HG02885 (cell line): ENCODE results near the gene RNF215.

Experiments used
- ATAC-seq: cut with Tn5 transposase; IDR thresholded peaks from one replicate; pipeline ENCODE4 v1.9.1; 2021; ENCODE audit warnings: mild to moderate bottlenecking; ENCODE audit not compliant: unreplicated experiment, poor library complexity

RNF215 gene

DNA sequence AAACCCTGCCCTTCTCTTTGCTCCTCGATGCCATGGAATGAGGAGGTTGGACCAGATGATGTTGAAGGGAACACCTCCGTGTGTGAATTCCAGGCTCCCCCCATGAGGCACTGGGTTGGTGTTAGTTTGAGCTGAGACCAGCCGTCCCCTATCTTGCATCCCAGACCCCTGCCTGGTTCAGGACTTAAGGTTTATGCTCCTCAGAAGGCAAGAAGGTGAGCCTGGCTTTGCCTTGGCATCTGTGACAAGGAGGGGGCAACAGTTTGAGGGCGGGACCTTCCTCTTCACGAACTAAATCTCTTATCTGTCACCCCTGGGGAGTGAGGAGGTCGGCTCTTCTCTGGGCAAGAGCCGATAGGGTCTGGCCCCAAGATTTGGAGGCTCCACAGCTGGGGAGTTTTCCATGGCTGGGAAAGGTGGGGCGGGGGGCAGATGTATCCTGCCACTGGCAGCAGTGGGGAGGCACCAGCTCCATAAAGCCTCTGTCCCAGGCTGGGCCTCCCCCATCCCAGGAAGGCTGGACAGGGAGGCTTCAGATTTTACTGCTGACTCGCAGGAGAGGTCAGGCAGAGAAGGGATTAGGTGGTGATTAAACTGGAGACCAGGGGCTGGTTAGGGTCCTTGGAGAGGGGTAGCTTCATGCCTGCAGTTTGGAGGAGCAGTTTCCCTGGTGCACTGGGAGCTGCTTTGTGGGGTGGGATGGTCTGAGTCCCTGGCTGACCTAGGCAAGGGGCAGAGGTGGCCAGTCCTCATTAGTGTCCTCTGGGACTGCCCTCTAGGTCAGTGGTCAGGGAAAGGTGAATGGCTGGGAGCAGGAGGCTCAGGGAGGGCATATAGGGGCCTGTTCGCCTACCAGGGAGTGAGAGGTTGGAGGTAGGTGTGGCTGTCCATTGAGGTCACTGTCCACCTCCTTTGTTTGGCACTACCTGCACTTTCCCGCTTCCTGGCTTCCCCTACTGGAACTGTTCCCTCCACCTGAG, 10.7 kb upstream of the RNF215 start:
- no peak for ATAC-seq

DNA sequence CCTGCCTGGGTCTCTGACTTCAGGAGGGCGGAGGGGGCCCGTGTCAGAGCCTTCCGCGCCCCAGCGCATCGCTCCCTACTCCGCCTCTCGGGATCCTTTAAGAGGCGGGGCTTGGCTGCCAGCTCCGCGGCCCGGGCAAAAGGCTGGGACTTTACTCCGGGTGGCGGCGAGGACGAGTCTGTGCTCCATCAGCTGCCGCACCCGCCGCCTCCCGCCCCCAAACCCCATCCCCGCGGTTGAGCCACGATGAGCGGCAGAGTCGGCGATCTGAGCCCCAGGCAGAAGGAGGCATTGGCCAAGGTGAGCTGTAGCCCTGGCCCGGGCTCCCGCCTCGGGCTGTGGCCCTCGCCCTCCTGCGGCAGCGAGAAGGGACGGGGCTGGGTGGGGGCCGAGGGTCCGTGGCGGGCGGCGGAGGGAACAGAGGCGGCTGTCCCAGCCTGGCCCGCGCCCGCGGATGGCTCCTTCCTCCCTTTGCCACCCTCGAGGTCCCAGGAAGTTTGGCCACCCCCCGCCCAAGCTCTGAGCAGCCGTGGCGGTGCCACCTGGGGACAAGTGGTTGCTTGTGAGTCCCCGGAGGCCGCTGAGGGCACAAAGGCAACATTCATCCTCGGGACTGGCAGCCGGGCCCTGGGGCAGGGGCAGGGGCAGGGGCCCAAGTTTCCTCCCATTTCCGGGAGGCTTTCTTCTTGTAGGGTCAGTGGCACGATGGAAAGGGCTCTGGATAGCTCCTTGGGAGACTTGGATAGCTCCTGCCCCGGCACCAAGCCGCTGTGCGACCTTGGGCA, 9.9 kb upstream of the RNF215 start, which contains the start of gene SEC14L2:
TSS of gene SEC14L2 (plus strand) at position 148 of the 785 bp plus-strand sequence. CDS start at position 247, 99 bp downstream.
- no peak for ATAC-seq

DNA sequence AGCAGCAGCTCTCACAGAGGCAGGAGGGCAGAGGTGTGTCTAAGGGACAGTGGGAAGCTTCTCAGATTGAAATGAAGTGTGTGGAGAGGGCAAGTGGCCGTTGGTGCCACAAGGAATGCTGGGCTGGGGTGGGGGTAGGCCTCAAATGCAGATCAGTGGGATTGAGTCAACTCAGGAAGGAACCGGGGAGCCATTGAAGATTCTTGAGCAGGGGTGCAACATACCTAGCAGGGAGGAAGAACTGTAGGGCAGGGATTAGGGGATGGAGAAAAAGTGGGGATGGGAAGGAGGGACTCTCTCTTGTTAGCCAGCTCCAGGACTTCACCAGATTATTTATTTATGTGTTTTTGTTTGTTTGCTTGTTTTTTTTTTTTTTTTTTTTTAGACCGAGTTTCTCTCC, 6.7 kb upstream of the RNF215 start:
- ATAC-seq: no peak

DNA sequence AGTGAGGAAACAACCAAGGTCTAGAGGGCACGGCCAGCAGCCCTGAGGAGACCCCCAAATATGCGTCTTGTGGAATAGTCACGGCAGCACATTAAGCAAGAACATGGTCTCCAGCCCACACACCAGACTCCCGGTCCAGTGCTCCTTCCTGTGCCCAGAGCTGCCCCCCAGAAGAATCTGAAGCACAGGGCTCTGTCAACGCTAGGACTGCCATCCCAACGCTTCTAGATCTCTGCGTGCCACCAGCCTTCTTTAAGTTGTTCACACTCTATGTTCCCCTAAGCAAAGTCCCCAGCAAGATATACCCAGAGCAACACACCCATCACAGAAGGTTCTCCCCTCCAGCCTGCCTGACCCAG, 6.1 kb upstream of the RNF215 start:
- no peak for ATAC-seq

DNA sequence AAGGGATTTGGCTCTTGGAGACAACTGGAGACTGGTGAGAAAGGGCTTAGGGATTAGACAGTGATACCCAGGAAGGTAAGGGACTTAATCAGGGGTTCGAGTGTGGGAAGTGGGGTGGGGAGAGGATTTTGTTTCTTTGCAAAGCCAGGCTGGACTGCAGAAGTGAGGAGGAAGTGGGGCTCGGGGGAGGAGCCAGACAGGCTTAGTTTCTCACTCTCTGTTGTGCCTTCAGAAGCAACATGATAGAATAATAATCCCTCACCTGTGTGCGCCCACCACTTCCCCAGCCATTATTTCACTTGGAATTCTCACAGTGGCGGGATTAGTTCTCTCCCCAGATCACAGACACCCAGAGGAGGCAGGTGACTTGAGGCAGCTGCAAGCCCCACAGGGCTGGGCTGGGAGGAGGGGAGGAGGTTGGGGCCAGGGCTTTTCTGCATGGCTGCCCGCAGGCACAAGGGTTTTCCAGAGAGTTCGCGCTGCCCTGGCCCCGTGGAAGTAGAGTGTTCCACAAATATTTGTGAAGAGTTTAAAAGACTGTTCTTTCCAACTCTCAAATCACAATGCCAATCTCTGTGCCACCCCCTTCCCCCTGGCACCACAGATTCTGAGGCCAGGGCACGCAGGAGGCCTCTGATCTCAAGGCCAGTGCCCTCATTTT, 5.6 kb upstream of the RNF215 start:
- ATAC-seq: no peak

DNA sequence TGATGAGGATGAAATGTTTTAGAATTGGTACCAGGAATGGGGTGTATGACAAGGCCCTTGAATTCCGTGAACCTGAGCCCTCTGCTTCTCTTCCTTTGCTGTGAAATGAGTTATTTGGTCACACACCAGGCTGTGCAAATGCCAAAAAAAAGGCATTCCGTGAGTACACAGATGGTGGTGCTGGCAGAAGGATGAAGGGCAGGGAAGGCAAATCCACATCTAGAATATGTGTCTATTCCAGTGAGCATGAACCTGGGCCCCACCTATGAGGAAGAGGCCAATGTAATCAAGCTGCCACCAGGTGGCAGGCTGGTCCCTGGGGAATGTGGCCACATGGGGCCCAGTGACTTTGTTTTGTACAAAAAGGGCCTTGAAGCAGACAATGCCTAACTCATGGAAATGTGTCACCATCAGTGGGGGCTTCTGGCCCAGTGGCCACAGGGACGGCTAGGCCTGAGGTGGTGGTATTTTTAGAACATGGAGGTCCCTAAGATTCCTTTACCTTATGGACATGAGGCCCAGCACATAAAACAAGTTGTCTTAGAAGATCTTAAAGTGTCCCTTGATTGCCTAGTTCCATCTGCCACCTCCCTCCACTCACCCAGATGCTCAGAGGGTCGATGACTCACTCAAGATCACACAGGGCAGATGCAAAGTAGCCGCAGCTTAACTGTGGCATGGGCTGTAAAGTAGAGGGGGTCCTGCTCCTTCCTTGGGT, 3.9 kb upstream of the RNF215 start:
- ATAC-seq: no peak

DNA sequence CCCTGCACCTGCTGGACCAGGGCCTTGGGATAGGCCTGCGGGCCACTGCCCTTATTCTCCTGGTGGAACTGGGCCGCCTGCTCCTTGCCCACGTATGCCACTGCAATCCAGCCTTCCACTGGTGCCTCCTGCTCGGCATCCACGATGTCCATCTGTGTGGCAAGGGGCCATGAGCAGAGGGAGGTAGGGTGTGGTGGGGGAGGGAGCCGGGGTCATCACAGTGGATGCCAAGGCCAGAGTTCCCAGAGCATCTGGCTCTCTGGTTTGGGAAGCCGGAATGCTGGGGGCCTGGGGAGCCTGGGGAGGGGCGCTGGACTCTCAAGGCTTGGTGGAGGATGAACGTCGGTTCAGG, 627 bp downstream of the RNF215 start:
- no peak for ATAC-seq

DNA sequence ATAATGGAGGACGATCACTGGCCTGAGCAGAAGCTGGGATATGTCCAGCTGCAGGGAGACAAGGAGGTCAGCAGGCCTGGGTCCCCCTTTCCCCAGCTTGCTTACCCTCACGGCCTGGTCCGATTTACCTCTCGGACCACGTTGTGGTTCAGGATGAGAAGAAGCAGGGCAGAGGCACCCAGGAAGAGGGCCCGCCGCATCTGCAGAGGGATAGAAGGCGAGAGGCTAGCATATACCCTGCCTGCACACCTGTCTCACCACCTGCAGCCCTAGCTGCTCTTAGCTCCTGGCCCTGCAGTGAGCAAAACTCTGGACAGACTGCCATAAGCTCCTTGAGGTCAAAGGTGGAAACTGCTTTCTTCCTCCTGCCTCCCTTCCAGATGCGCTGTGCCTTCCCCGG, 1.3 kb downstream of the RNF215 start:
- ATAC-seq: no peak

DNA sequence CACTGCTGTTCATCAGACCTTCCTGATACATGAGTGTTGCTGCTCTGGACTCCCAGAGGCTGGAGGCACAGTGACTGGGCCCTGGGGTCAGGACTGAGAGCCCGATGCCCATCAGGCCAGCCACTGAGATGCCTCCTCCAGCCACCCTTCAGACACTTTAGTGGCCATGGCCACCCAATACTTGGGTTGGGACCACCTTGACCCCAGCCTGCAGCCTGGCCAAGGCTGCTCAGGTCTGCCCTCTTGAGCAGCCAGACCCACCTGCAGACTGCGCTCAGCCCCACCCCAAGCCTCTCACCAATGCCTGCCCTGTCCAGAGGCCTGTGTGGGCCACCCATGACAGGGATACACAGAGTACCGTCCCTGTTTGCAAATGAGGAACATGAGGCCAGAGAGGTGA, 4.2 kb downstream of the RNF215 start:
- no peak for ATAC-seq

DNA sequence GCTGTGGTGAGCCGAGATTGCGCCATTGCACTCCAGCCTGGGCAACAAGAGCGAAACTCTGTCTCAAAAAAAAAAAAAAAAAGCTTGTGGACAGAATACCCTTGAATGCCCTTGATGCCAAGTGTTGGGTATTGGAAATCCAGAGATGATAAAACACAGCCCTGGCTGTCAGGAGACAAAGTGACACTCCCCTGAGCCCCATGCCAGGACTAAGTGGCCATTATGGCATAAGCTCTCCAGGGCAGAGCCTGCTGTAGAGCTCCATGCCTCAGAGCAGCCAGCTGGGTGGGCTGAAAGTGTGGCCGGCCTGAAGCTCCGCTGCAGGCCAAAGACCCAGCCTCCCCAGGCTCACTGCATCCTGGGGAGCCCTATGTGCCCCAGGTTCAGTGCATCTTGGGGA, 4.9 kb downstream of the RNF215 start:
- ATAC-seq: no peak

DNA sequence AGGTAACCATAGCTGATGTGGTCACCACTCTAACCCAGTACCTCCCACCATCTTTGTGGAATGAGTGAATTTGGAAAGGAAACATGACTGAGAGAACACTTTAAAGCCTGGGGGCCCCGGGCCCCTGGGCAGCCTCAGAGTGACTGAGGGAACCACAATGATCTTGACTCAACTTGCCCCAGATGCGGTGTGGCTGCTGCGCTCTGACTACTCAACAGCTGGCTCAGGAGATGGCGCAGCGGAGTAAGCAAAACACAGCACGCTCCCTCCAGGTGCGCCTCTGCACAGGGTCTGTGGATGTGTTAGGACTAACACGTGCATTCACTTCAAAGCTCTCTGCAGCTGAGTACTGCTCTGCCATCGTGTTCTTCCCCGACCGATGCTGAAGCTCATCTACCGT, 5.9 kb downstream of the RNF215 start:
- no peak for ATAC-seq

DNA sequence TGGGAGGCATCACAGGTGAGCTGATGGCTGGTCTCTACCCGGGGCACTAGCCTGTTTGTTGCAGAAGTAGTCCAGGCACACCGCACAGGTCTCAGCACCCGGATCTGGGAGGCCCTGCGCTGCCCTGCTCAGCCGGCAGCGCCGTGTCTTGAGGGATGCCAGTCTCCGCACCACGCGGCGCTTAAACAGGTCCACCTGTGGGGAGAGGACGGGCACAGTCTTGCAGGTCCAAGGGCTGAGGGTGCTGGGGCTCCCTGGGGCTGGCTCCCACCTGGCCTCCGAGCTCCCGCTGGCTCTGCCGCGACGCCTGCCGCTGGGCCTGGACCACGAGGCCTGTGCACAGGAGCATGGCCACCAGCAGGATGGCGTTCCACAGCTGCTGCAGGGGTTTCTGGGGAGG, 7.2 kb downstream of the RNF215 start:
- ATAC-seq: no peak

DNA sequence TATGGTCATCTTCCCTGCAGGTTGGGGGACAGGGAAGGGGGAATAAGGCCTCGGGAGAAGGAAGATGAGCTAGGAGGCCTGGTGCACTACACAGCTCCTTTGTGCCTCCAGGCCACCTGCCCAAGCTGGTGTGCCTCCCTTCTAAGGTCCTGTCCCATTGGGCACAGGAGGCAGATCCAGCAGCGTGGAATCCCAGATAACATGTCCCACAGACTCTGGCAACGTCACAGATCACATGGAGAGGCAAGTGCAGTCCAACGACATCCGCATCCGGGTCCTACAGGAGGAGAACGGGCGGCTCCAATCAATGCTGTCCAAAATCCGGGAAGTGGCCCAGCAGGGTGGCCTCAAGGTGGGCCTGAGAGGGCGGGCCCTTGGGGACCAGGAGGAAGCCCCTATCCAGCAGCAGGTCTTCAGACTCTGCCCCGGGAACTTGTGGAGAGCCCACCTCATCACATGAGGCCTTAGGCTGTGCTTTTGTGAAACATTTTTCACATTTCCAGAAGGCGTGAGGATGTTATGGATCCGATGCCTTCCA, 11.8 kb downstream of the RNF215 start:
- no peak for ATAC-seq

DNA sequence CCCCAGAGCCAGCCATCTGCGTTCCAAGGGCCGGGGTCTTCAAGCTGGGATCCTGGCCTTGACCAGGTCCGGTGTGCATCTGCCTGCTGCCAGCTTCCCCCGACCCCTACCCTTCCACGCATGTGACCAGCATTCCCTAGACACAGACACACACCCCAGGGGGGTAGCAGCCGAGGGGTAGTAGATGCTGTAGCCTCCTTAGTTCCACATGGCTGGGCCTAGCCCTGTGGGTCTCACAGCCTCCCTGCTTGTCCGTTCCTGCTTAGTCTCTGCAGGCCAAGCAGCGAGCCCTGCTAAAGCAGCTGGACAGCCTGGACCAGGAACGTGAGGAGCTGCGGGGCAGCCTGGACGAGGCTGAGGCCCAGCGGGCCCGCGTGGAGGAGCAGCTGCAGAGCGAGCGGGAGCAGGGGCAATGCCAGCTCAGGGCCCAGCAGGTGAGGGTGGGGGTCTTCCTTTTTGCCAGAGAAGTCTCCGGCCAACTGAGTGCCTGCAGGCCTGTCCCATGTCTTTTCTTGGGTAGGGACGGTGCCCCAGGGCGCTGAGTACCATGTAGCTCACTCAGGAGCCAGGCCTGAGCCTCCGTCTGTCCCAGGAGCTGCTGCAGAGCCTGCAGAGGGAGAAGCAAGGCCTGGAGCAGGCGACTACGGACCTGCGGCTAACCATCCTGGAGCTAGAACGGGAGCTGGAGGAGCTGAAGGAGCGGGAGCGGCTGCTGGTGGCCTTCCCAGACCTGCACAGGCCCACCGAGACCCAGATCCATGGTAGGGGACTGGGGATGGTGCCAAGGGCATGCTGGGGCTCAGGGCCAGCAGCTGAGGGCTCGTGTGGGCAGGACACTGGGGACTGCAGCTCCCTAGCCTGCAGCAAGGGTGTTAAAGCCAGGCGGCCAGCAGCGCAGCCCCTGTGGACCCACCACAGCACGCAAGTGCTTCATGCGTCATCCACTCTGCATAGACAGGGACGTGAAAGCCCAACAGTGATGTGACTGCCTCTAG, 13.6 kb downstream of the RNF215 start:
- no peak for ATAC-seq

DNA sequence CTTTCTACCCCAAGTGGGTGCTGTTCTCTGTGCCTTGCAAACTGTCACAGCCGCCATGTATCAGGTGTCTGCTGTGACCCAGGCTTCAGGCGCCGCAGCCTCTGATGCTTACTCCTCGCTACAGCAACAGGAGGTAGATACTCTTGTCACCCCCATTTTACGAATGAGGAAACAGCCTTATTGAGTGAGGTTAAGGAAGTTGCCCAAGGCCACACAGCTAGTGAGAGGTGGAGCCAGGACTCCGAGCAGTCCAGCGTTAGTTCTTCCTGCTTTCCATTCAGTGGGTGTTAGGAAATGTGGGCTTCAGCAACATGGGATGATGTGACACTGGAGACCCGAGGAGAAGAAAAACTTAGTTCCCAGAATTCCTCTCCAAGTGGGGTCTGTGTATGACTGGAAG, 14.3 kb downstream of the RNF215 start:
- no peak for ATAC-seq

DNA sequence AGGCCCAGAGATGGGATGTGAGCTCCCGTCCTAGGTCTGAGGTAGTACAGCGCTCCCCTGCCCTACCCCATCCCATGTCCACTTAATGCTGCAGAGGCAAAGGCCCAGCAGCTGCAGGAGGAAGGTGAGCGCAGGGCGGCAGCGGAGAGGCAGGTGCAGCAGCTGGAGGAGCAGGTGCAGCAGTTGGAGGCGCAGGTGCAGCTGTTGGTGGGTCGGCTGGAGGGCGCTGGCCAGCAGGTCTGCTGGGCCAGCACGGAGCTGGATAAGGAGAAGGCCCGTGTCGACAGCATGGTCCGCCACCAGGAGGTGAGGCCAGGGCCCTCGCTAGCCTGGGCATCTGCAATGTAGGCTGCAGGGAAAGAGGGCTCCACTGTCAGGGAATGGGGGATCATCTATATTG, 15.2 kb downstream of the RNF215 start:
- ATAC-seq: no peak

DNA sequence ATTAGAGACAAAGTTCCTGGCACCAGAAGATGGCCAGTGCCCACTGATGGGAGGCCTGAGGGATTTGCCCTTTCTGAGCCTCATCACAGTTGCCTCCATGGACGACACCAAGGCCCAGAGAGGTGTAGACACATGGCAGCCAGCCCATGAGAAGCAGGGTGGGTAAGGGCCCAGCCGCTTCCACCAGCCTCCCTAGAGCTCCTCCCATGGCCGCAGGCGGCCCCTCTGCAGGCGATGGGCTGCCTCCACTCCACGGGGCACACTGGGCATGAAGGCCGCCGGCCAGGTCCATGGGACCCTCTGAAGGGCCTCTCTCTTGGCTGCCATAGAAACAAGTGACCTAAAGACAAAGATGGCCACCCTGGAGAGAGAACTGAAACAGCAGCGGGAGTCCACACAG, 15.9 kb downstream of the RNF215 start:
- ATAC-seq: no peak

DNA sequence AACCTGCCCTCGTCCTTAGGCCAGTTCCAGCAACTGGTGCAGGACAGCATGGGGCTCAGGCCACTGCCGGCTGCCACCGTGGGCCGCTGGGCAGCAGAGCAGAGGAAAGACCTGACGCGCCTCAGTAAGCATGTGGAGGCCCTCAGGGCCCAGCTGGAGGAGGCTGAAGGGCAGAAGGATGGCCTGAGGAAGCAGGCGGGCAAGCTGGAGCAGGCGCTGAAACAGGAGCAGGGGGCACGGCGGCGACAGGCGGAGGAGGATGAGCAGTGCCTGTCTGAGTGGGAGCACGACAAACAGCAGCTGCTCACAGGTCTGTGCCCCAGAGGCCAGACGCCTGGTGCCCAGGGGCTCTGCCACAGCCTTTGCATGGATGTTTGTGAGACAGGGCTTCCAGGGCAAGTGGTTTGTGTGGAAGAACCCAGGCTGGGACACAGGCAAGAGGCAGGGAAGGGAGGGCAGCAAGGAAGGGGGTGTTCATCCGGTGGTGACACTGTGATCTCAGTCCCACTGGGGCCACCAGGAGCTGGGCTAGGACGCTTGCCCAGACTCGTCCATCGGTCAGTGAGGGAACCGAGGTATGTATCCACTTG, 16.5 kb downstream of the RNF215 start:
- no peak for ATAC-seq

DNA sequence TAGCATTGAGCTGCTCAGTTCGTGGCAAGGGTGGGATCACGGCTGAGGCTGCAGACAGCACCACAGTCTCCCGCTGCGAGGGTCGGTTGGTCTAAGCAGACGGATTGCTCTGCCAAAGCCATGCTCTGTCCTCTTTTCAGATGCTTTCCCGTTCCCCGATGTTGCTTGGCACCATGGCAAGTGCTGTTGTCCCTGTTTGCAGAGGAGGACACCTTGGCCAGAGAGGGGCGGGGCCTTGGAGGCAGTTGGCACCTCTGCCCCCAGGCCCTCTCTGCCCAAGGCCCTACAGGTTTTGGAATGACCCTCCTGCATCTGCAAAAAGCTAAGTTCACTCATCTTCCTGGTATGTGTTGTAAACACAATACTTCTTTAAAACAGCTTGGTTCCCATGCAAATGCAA, 18.8 kb downstream of the RNF215 start:
- no peak for ATAC-seq
